K562 treated with DMSO at 1 percent for 12 hours (cell line): Measurements from ENCODE around the gene OXCT1. TPM values are rescaled to one million over a fixed set of nuclear protein-coding genes. Genes with fewer than 3 reads are reported as not detected.

Experiments
- total RNA-seq: library from RNA; unstranded; fragments of 300-600 nt; gene quantifications from 2 replicates; pipeline ENCODE4 v1.2.3, GENCODE V29; 2022; ENCODE audit not compliant: insufficient read depth

OXCT1 gene
- total RNA-seq = 8.1 and 19.6 TPM in 2 replicates

DNA sequence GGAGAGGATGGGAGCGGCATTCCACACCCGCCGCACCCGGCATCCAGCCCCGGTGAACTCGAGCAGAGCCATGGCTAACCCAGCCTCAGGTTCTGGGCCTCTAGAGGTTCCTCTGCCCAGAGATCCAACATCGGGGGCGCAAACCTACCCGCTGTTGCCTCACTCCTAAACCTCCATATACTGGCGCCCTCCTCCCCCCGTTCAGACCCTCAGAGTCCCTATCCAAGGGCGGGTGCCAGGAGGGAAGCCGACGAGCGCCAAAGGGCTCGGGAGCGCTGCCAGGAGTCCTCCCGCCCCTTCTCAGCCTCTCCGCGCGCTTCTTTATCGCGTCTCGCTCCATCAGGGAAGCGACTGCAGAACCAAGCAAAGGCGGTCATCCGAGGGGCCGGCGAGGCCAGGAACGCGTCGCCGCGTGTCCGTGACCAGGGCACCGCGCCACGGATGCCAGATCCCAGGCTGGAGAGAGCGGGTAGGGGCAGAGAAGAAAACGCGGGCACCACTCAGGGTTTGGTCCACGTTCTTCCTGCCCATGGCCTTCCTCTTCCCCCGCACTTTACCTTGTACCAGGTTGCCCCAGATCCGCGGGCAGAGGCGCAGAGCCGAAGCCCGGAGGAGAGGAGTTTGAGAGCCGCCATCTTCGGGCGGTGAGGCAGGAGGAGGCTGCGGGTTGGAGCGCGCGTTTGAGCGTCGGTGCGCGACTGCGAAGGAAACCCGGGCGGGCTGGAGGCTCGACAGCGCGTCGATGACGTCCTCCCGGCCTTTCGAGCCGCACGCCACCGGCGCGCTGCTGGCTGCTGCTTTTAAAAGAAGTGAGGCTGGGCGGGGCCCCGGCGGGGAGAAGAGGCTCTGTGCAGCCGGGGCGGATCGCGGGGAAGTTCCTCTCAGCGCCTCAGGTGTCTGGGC lies at the start of gene OXCT1:
Gene OXCT1 (minus strand): TSS at position 702 of the 903 bp plus-strand sequence. CDS start 67 bp downstream, at position 635.

DNA sequence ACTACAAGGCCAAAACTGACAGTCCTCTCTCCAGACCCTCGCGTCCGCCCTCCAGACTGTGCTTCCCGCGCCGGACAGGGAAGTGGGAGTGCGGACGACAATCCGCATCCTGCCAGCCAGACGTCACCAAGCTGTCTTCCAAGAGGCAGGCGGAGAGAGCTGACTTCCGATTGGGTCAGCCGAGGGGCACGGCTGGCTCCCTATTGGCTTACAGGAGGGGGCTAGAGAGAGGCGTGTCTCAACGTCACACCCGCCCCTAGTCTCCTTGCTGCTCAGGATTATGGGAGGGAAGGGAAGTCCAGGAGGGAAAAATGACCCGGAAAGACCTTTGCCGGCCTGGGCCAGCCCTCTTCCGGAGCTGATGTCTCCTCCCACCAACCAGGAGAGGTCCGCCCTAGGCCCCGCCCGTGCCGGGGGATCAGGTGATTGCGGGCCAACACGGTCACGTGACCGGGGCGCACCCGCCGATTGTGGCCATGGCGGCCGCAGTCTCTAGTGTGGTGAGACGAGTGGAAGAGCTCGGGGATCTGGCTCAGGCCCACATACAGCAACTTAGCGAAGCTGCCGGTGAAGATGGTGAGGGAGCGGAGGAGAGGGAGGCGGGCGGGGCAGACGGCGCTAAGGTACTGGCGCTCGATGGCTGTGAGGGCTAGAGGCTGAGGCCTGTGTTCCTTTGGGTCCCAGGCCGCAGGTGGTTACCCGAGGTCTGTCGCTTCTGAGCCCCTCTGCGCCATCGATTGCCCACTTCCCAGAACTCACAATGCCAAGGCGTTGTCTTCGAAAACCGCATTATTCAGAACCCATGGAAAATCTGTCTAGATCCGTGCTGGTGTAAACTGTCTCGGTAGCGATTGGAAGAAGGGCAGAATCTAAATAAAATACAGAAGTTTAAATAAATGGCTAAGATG lies 33.9 kb upstream of the OXCT1 start, which contains the start of gene RIMOC1:
Gene RIMOC1 (plus strand): TSS at position 453 of the 908 bp plus-strand sequence. CDS start 24 bp downstream, at position 477.

Other genes with a start within 250 kb of the OXCT1 start
- gene RIMOC1, start 33.9 kb upstream of the OXCT1 start, total RNA-seq = 3.8 and 15.0 TPM in 2 replicates
- 6.0 and 15.3 TPM in 2 replicates for gene FBXO4, start 54.9 kb upstream of the OXCT1 start, total RNA-seq